HepG2 (cell line): Measurements from ENCODE around the gene GNGT2. TPM values are rescaled to one million over a fixed set of nuclear protein-coding genes. Genes with fewer than 3 reads are reported as not detected.
A peak's percentile ranks its signal among the peaks of the same experiment; 100 is the strongest.

Source experiments
- ATF5 ChIP-seq: sonication (generic); formaldehyde crosslinking; IDR thresholded peaks from 2 replicates; pipeline ENCODE4 v1.4.0; 2020; ENCODE audit warnings: mild to moderate bottlenecking, low read depth, missing genetic modification reagents
- CEBPZ ChIP-seq: IDR thresholded peaks from 2 replicates; pipeline ENCODE4 v1.6.1; 2012; ENCODE audit warnings: low read length, improper control_type of control experiment
- ELF3 ChIP-seq: IDR thresholded peaks from 2 replicates; pipeline ENCODE4 v1.6.1; 2016; ENCODE audit warnings: missing genetic modification reagents, missing compliant biosample characterization
- HHEX ChIP-seq: IDR thresholded peaks from 2 replicates; pipeline ENCODE4 v1.6.1; 2016; ENCODE audit warnings: control low read depth
- HOXA7 ChIP-seq: sonication (generic); formaldehyde crosslinking; IDR thresholded peaks from 2 replicates; pipeline ENCODE4 v1.8.1; 2022; ENCODE audit warnings: mild to moderate bottlenecking, missing genetic modification reagents, moderate library complexity
- SIN3A ChIP-seq: IDR thresholded peaks from 2 replicates; pipeline ENCODE4 v1.6.1; 2011; ENCODE audit warnings: low read depth, mild to moderate bottlenecking, control low read depth, low read length, borderline replicate concordance
- SP4 ChIP-seq: sonication (generic); formaldehyde crosslinking; IDR thresholded peaks from 2 replicates; pipeline ENCODE4 v1.8.1; 2023; ENCODE audit warnings: mild to moderate bottlenecking, missing genetic modification reagents
- SP5 ChIP-seq: IDR thresholded peaks from 2 replicates; pipeline ENCODE4 v1.6.1; 2016; ENCODE audit warnings: low read depth, borderline replicate concordance
- TBX2 ChIP-seq: sonication (generic); formaldehyde crosslinking; IDR thresholded peaks from 2 replicates; pipeline ENCODE4 v1.5.0; 2020; ENCODE audit warnings: missing genetic modification reagents, mild to moderate bottlenecking, borderline replicate concordance
- ZNF30 ChIP-seq: sonication (generic); formaldehyde crosslinking; IDR thresholded peaks from 2 replicates; pipeline ENCODE4 v1.5.0; 2020; ENCODE audit warnings: mild to moderate bottlenecking, missing genetic modification reagents
- ZSCAN22 ChIP-seq: sonication (generic); formaldehyde crosslinking; IDR thresholded peaks from 2 replicates; pipeline ENCODE4 v1.4.0; 2020; ENCODE audit warnings: mild to moderate bottlenecking, missing genetic modification reagents
- polyA plus RNA-seq, 8 experiments: library from polyadenylated mRNA; depleted of rRNA in 3 of 8; stranded (reverse) in 7 of 8; unstranded in 1 of 8; fragments of >200 nt; fragmentation: Illumina TruSeq in 4 of 8; extraction: Trizol in 4 of 8; gene quantifications; 2 replicates each; pipeline versions ENCODE4 v1.2.1 to v1.2.3, GENCODE V29; 2011 to 2016; ENCODE audit warnings: low read depth in 4 of 8, missing spikeins in 1 of 8, mixed read lengths in 1 of 8; ENCODE audit not compliant: insufficient read depth in 1 of 8
- total RNA-seq, 5 experiments: library from RNA; depleted of rRNA; stranded (reverse); fragments of >200 nt; fragmentation: Illumina TruSeq; extraction: Trizol; gene quantifications; 2 replicates each; pipeline ENCODE4 v1.2.3, GENCODE V29; 2016; ENCODE audit warnings: low read depth in 1 of 5
- TF ChIP-seq, protein P1 (sequence below): sonication (generic); formaldehyde crosslinking; IDR thresholded peaks from 2 replicates; pipeline ENCODE4 v1.8.0; 2022; ENCODE audit warnings: low read depth, missing genetic modification reagents
- TF ChIP-seq, protein P2 (sequence below): sonication (generic); formaldehyde crosslinking; IDR thresholded peaks from 2 replicates; pipeline ENCODE4 v1.4.0; 2020; ENCODE audit warnings: mild to moderate bottlenecking, missing genetic modification reagents, borderline replicate concordance
- TF ChIP-seq, protein P3 (sequence below): sonication (generic); formaldehyde crosslinking; IDR thresholded peaks from 2 replicates; pipeline ENCODE4 v1.5.1; 2020; ENCODE audit warnings: missing genetic modification reagents, mild to moderate bottlenecking, borderline replicate concordance

Gene GNGT2
- total and polyA plus RNA-seq, 2 of the 13 experiments (the other 11 are each of a cell fraction or from before 2014, with no cell fraction given), result not detected

DNA sequence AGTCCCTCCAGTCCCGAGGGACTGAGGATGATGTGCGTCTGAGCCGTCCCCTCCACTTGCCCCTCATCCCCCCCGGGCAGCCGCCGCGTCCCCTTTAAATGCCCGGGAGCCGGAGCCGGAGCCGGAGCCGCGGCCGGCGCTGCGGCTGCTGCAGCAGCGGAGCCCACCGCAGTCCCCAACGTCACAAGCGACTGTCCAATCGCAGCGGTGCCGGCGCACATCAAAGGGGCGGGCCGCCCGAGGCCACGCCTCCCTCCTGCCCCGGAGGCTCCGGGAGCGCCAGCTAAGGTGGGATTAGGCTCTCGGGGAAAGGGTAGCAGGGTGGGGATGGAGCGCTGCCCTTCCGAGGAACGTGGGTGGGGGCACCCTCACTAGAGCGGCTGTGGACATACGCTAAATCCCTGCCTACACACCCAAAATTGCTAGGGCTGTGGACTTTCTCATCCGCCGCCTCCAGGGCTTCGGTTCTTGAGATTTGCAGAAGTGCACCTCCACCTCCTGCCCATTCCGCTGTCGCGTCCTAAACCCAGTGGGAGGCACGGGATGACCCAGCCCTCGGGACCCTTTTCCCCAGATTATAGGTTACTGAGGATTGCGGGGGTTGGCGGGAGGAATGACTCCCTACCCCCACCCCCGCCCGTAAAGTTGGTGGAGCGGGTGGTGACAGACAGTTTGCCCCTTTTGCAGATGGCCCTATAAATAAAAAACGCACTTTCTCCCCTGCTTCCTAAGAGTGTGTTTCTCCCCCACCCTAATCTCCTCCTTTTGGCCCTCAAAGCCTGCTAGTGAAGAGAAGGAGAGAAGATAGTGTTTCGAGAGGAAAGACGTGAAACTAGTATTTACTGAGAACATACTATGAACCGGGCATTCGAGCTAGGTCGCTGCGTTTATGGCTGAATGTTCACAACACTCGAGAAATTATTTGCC lies 20.5 kb upstream of the GNGT2 start, which contains the start of gene PHOSPHO1 (continued):
- TF ChIP-seq HOXA7 (CRISPR knock-in tag), result no peak
- TF ChIP-seq ZNF30 (CRISPR knock-in tag), result no peak
- TF ChIP-seq SIN3A, result no peak
- peak; percentile 79 for TF ChIP-seq SP4 (CRISPR knock-in tag)
- TF ChIP-seq, protein P1, sequence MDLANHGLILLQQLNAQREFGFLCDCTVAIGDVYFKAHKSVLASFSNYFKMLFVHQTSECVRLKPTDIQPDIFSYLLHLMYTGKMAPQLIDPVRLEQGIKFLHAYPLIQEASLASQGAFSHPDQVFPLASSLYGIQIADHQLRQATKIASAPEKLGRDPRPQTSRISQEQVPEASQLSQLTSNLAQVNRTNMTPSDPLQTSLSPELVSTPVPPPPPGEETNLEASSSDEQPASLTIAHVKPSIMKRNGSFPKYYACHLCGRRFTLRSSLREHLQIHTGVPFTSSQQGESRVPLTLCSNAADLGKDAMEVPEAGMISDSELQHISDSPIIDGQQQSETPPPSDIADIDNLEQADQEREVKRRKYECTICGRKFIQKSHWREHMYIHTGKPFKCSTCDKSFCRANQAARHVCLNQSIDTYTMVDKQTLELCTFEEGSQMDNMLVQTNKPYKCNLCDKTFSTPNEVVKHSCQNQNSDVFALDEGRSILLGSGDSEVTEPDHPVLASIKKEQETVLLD (CRISPR knock-in tag), result no peak
- TF ChIP-seq, protein P2, sequence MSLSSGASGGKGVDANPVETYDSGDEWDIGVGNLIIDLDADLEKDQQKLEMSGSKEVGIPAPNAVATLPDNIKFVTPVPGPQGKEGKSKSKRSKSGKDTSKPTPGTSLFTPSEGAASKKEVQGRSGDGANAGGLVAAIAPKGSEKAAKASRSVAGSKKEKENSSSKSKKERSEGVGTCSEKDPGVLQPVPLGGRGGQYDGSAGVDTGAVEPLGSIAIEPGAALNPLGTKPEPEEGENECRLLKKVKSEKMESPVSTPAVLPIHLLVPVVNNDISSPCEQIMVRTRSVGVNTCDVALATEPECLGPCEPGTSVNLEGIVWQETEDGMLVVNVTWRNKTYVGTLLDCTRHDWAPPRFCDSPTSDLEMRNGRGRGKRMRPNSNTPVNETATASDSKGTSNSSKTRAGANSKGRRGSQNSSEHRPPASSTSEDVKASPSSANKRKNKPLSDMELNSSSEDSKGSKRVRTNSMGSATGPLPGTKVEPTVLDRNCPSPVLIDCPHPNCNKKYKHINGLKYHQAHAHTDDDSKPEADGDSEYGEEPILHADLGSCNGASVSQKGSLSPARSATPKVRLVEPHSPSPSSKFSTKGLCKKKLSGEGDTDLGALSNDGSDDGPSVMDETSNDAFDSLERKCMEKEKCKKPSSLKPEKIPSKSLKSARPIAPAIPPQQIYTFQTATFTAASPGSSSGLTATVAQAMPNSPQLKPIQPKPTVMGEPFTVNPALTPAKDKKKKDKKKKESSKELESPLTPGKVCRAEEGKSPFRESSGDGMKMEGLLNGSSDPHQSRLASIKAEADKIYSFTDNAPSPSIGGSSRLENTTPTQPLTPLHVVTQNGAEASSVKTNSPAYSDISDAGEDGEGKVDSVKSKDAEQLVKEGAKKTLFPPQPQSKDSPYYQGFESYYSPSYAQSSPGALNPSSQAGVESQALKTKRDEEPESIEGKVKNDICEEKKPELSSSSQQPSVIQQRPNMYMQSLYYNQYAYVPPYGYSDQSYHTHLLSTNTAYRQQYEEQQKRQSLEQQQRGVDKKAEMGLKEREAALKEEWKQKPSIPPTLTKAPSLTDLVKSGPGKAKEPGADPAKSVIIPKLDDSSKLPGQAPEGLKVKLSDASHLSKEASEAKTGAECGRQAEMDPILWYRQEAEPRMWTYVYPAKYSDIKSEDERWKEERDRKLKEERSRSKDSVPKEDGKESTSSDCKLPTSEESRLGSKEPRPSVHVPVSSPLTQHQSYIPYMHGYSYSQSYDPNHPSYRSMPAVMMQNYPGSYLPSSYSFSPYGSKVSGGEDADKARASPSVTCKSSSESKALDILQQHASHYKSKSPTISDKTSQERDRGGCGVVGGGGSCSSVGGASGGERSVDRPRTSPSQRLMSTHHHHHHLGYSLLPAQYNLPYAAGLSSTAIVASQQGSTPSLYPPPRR, result no peak
- no peak for TF ChIP-seq CEBPZ
- no peak for TF ChIP-seq ZSCAN22 (CRISPR knock-in tag)
- no peak for TF ChIP-seq HHEX (CRISPR knock-in tag)
- no peak; the same call in 1 of the 2 replicates for TF ChIP-seq TBX2 (CRISPR knock-in tag)
- TF ChIP-seq, protein P3, sequence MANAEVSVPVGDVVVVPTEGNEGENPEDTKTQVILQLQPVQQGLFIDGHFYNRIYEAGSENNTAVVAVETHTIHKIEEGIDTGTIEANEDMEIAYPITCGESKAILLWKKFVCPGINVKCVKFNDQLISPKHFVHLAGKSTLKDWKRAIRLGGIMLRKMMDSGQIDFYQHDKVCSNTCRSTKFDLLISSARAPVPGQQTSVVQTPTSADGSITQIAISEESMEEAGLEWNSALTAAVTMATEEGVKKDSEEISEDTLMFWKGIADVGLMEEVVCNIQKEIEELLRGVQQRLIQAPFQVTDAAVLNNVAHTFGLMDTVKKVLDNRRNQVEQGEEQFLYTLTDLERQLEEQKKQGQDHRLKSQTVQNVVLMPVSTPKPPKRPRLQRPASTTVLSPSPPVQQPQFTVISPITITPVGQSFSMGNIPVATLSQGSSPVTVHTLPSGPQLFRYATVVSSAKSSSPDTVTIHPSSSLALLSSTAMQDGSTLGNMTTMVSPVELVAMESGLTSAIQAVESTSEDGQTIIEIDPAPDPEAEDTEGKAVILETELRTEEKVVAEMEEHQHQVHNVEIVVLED (CRISPR knock-in tag), result peak; percentile 48; the same call in 1 of the 2 replicates
- no peak for TF ChIP-seq ATF5 (CRISPR knock-in tag)
- no peak for TF ChIP-seq SP5
- TF ChIP-seq ELF3 (CRISPR knock-in tag), result no peak
